Vagina (tissue), 2 donors: Measurements from ENCODE around the gene CTSD. TPM values are rescaled to one million over a fixed set of nuclear protein-coding genes. Genes with fewer than 3 reads are reported as not detected.

ENCODE experiments used
- DNase-seq, 2 donors: peaks; one replicate each; pipeline ENCODE4 v3.0.0-alpha.2; 2017; ENCODE audit errors: extremely low spot score in 2 of 2
- H3K27ac ChIP-seq: fragments of 200-600 bp; sonication (generic); one replicate; pipeline ENCODE4 v1.5.1; 2019
- H3K27me3 ChIP-seq: fragments of 200-600 bp; sonication (generic); one replicate; pipeline ENCODE4 v1.5.1; 2019
- H3K36me3 ChIP-seq, 2 donors: fragments of 200-600 bp; sonication (generic); one replicate each; pipeline ENCODE4 v1.5.1; 2017 to 2019
- H3K4me1 ChIP-seq: fragments of 200-600 bp; sonication (generic); one replicate; pipeline ENCODE4 v1.5.1; 2019
- H3K4me3 ChIP-seq, 2 donors: fragments of 200-600 bp; sonication (generic); 1 replicate in 1 of 2; 2 replicates in 1 of 2; pipeline ENCODE4 v1.5.1; 2016 to 2019
- H3K9me3 ChIP-seq: fragments of 200-600 bp; sonication (generic); one replicate; pipeline ENCODE4 v1.5.1; 2019
- CTCF ChIP-seq, 3 experiments: fragments of 450-650 bp in 2 of 3; fragments of 200-600 bp in 1 of 3; sonication (generic) in 1 of 3; IDR thresholded peaks; one replicate each; pipeline ENCODE4 v1.5.1; 2017 to 2019; ENCODE audit warnings: antibody characterized with exemption in 3 of 3, mild to moderate bottlenecking in 2 of 3, moderate library complexity in 2 of 3
- POLR2A ChIP-seq, 2 donors: fragments of 450-650 bp; IDR thresholded peaks; one replicate each; pipeline ENCODE4 v1.6.1; 2017; ENCODE audit warnings: antibody characterized with exemption in 2 of 2, mild to moderate bottlenecking in 2 of 2, moderate library complexity in 2 of 2
- POLR2AphosphoS5 ChIP-seq, 2 donors: sonication (generic); formaldehyde crosslinking; IDR thresholded peaks; one replicate each; pipeline ENCODE4 v1.9.0; 2017; ENCODE audit warnings: antibody characterized with exemption in 2 of 2, mild to moderate bottlenecking in 2 of 2, low read depth in 1 of 2; ENCODE audit not compliant: insufficient read depth in 1 of 2
- intact Hi-C: fragments of 100-400 bp; cut with DNase I; formaldehyde crosslinking; loops from one replicate; pipeline ENCODE4 v1.15.1; 2023
- total RNA-seq: library from RNA; depleted of rRNA; stranded (reverse); fragments of >200 nt; gene quantifications from one replicate; pipeline ENCODE4 v1.2.3, GENCODE V29; 2016

The CTSD gene
- total RNA-seq, 1 donor from 2014 or later: 508 TPM

GRCh38 chr11:1796413-1797011, 32.8 kb upstream of the CTSD start:
- DNase-seq: no peak
- intact Hi-C loops: no loop called here
- no peak for TF ChIP-seq POLR2A (IDR thresholded peaks at IDR 0.05)
- TF ChIP-seq POLR2AphosphoS5 (IDR thresholded peaks at IDR 0.05; ENCODE audit: insufficient read depth in 1 of 2, low read depth in 1 of 2): no peak
- no peak for TF ChIP-seq CTCF (IDR thresholded peaks at IDR 0.05)
- no peak overlapping the region for H3K27ac ChIP-seq
- peaks cover 3% of the 10 kb centered on the region for H3K4me1 ChIP-seq
- no peaks in the 10 kb centered on the region for H3K36me3 ChIP-seq
- H3K27me3 ChIP-seq: no peaks in the 10 kb centered on the region
- no peak overlapping the region for H3K4me3 ChIP-seq
- no peaks in the 10 kb centered on the region for H3K9me3 ChIP-seq

- TF ChIP-seq CTCF (IDR thresholded peaks at IDR 0.05): no peak
- H3K4me3 ChIP-seq: no peak overlapping the region
- no peak for DNase-seq
- no peaks in the 10 kb centered on the region for H3K27me3 ChIP-seq
- no peaks in the 10 kb centered on the region for H3K9me3 ChIP-seq
- intact Hi-C loops: no loop called here
- no peak overlapping the region for H3K27ac ChIP-seq
- H3K4me1 ChIP-seq: peaks cover 3% of the 10 kb centered on the region
- H3K36me3 ChIP-seq: no peaks in the 10 kb centered on the region
Observed at GRCh38 chr11:1793081-1793480, 29.4 kb upstream of the CTSD start.

- Histone ChIP-seq H3K36me3 (no peaks in the 10 kb centered on the region), H3K27me3 (no peaks in the 10 kb centered on the region), H3K9me3 (no peaks in the 10 kb centered on the region), H3K27ac (no peak overlapping the region), H3K4me3 (no peak overlapping the region), H3K4me1 (peaks cover 3% of the 10 kb centered on the region)
- intact Hi-C loops: no loop called here
- no peak for DNase-seq
- TF ChIP-seq POLR2AphosphoS5 (IDR thresholded peaks at IDR 0.05; ENCODE audit: insufficient read depth in 1 of 2, low read depth in 1 of 2) (no peak), POLR2A (IDR thresholded peaks at IDR 0.05) (no peak), CTCF (IDR thresholded peaks at IDR 0.05) (no peak)
Observed at GRCh38 chr11:1792461-1792860, 28.7 kb upstream of the CTSD start.

GRCh38 chr11:1791912-1792311, 28.2 kb upstream of the CTSD start:
- H3K9me3 ChIP-seq: no peaks in the 10 kb centered on the region
- TF ChIP-seq POLR2AphosphoS5 (IDR thresholded peaks at IDR 0.05; ENCODE audit: insufficient read depth in 1 of 2, low read depth in 1 of 2): no peak
- no peak for TF ChIP-seq CTCF (IDR thresholded peaks at IDR 0.05)
- no peak for TF ChIP-seq POLR2A (IDR thresholded peaks at IDR 0.05)
- no peak overlapping the region for H3K27ac ChIP-seq
- H3K4me1 ChIP-seq: peaks cover 2% of the 10 kb centered on the region
- H3K27me3 ChIP-seq: no peaks in the 10 kb centered on the region
- H3K36me3 ChIP-seq: no peaks in the 10 kb centered on the region
- DNase-seq: no peak
- H3K4me3 ChIP-seq: no peak overlapping the region
- intact Hi-C loops: no loop called here

GRCh38 chr11:1786466-1786865, 22.7 kb upstream of the CTSD start:
- H3K4me3 ChIP-seq: no peak overlapping the region
- no peak for DNase-seq
- H3K36me3 ChIP-seq: no peaks in the 10 kb centered on the region
- TF ChIP-seq POLR2A (IDR thresholded peaks at IDR 0.05) (no peak), POLR2AphosphoS5 (IDR thresholded peaks at IDR 0.05; ENCODE audit: insufficient read depth in 1 of 2, low read depth in 1 of 2) (no peak), CTCF (IDR thresholded peaks at IDR 0.05) (no peak)
- H3K27ac ChIP-seq: no peak overlapping the region
- H3K4me1 ChIP-seq: no peaks in the 10 kb centered on the region
- no peaks in the 10 kb centered on the region for H3K9me3 ChIP-seq
- no peaks in the 10 kb centered on the region for H3K27me3 ChIP-seq
- intact Hi-C loops: no loop called here
